B cell (primary cell): ENCODE data around the gene SEC62. TPM values are rescaled to one million over a fixed set of nuclear protein-coding genes. Genes with fewer than 3 reads are reported as not detected.
A peak's percentile ranks its signal among the peaks of the same experiment; 100 is the strongest.

Experiments used
- ATAC-seq: fragments of 200-7000 bp; cut with Tn5 transposase; one replicate; pipeline ENCODE4 v1.10.0; 2021; ENCODE audit warnings: low read depth, mild to moderate bottlenecking, moderate number of reproducible peaks, moderate library complexity
- CTCF ChIA-PET: fragments of 350-600 bp; sonication (Branson Sonifier 250); formaldehyde crosslinking; loops from one replicate; lab custom pipeline; 2021; ENCODE audit warnings: antibody characterized with exemption, inconsistent platforms; lab: Charles Lee
- POLR2A ChIA-PET: fragments of 350-600 bp; sonication (Branson Sonifier 250); formaldehyde crosslinking; loops from one replicate; lab custom pipeline; 2021; ENCODE audit warnings: antibody characterized with exemption; lab: Charles Lee
- DNase-seq: peaks from one replicate; pipeline ENCODE4 v3.0.0; 2013
- H2AFZ ChIP-seq: 2 replicates; pipeline ENCODE4 v1.6.1; 2012; ENCODE audit warnings: mild to moderate bottlenecking, low read depth, low read length; ENCODE audit not compliant: insufficient read depth, poor library complexity, severe bottlenecking
- H3K27ac ChIP-seq, 2 donors: 1 replicate in 1 of 2; 2 replicates in 1 of 2; pipeline ENCODE4 v1.5.1; 2012 to 2013; ENCODE audit warnings: low read length in 2 of 2, mild to moderate bottlenecking in 2 of 2, moderate library complexity in 1 of 2
- H3K27me3 ChIP-seq, 4 experiments: fragments of 200-600 bp in 1 of 4; sonication (generic) in 1 of 4; replicated peaks in 1 of 4; 1 replicate in 2 of 4; 2 replicates in 2 of 4; pipeline versions ENCODE4 v1.6.1 to v1.7.0; 2013 to 2016; ENCODE audit warnings: low read length in 3 of 4, mild to moderate bottlenecking in 2 of 4, mixed read lengths in 1 of 4, moderate library complexity in 1 of 4; ENCODE audit not compliant: insufficient read depth in 4 of 4, control insufficient read depth in 3 of 4; ENCODE audit errors: control extremely low read depth in 1 of 4
- H3K36me3 ChIP-seq, 2 experiments: replicated peaks in 1 of 2; 1 replicate in 1 of 2; 2 replicates in 1 of 2; pipeline versions ENCODE4 v1.6.1 to v1.7.1; 2013; ENCODE audit warnings: low read length in 1 of 2; ENCODE audit not compliant: insufficient read depth in 2 of 2, control insufficient read depth in 1 of 2; ENCODE audit errors: control extremely low read depth in 1 of 2, extremely low read depth in 1 of 2
- H3K4me1 ChIP-seq, 2 donors: fragments of 200-600 bp in 1 of 2; sonication (generic) in 1 of 2; 1 replicate in 1 of 2; 2 replicates in 1 of 2; pipeline versions ENCODE4 v1.5.1 to v1.6.1; 2013 to 2017; ENCODE audit warnings: low read length in 2 of 2; ENCODE audit not compliant: control insufficient read depth in 2 of 2, insufficient read depth in 2 of 2
- H3K4me2 ChIP-seq: replicated peaks from 2 replicates; pipeline ENCODE3; 2012; ENCODE audit warnings: mild to moderate bottlenecking, low read depth, low read length; ENCODE audit not compliant: poor library complexity, severe bottlenecking
- H3K4me3 ChIP-seq, 5 experiments: fragments of 200-600 bp in 1 of 5; sonication (generic) in 1 of 5; 1 replicate in 3 of 5; 2 replicates in 2 of 5; pipeline versions ENCODE4 v1.5.1 to v1.7.0; 2011 to 2016; ENCODE audit warnings: low read length in 4 of 5, mild to moderate bottlenecking in 4 of 5, low read depth in 2 of 5, control low read depth in 1 of 5, moderate library complexity in 1 of 5; ENCODE audit not compliant: insufficient read depth in 1 of 5; ENCODE audit errors: control extremely low read depth in 1 of 5, extremely low read depth in 1 of 5
- H3K79me2 ChIP-seq: fragments of 200-600 bp; sonication (generic); one replicate; pipeline ENCODE4 v1.6.0; 2016; ENCODE audit warnings: low read length; ENCODE audit not compliant: control insufficient read depth, insufficient read depth
- H3K9ac ChIP-seq: fragments of 200-600 bp; sonication (generic); 2 replicates; pipeline ENCODE4 v1.6.1; 2017; ENCODE audit warnings: mild to moderate bottlenecking, low read length, moderate library complexity
- H3K9me3 ChIP-seq, 3 donors: one replicate each; pipeline versions ENCODE4 v1.6.1 to v1.7.1; 2013; ENCODE audit warnings: low read length in 2 of 3; ENCODE audit not compliant: control insufficient read depth in 2 of 3, insufficient read depth in 1 of 3; ENCODE audit errors: control extremely low read depth in 1 of 3
- H4K20me1 ChIP-seq: 2 replicates; pipeline ENCODE4 v1.6.0; 2012; ENCODE audit warnings: mild to moderate bottlenecking, low read length; ENCODE audit not compliant: insufficient read depth, control insufficient read depth, poor library complexity, severe bottlenecking
- H3K27ac Mint-ChIP-seq: one replicate; pipeline ENCODE4 v1.8.0; 2021; ENCODE audit warnings: mixed read lengths
- H3K27me3 Mint-ChIP-seq: one replicate; pipeline ENCODE4 v1.8.0; 2021; ENCODE audit warnings: mixed read lengths
- H3K4me1 Mint-ChIP-seq: one replicate; pipeline ENCODE4 v1.8.0; 2021; ENCODE audit warnings: mixed read lengths
- H3K4me3 Mint-ChIP-seq: one replicate; pipeline ENCODE4 v1.8.0; 2021; ENCODE audit warnings: mixed read lengths
- H3K9me3 Mint-ChIP-seq: one replicate; pipeline ENCODE4 v1.8.0; 2022; ENCODE audit warnings: mixed read lengths; ENCODE audit not compliant: insufficient read depth
- CTCF ChIP-seq: fragments of 200-600 bp; IDR thresholded peaks from one replicate; pipeline ENCODE4 v1.8.0; 2022; ENCODE audit warnings: antibody characterized with exemption, mild to moderate bottlenecking
- EZH2 ChIP-seq: IDR thresholded peaks from 2 replicates; pipeline ENCODE4 v1.6.1; 2012; ENCODE audit warnings: borderline replicate concordance, low read depth, mild to moderate bottlenecking, moderate library complexity, low read length; ENCODE audit not compliant: insufficient read depth, poor library complexity, severe bottlenecking
- WGBS: methylation state at CpG from one replicate; pipeline ENCODE4 v1.1.5; 2013; ENCODE audit warnings: missing lambda C conversion rate; ENCODE audit not compliant: insufficient coverage; 5-methylcytosine and 5-hydroxymethylcytosine counted together
- intact Hi-C: fragments of 100-400 bp; cut with micrococcal nuclease; formaldehyde crosslinking; loops from one replicate; pipeline ENCODE4 v1.10.0; 2022
- polyA plus RNA-seq: library from polyadenylated mRNA; depleted of rRNA; stranded (reverse); fragments of >200 nt; gene quantifications from 2 replicates; pipeline ENCODE4 v1.2.3, GENCODE V29; 2012
- total RNA-seq, 2 donors: library from RNA; stranded (reverse); fragments of 120-200 nt in 1 of 2; gene quantifications; 1 replicate in 1 of 2; 2 replicates in 1 of 2; pipeline versions ENCODE4 v1.2.3 to v1.2.4, GENCODE V29; 2013 to 2022

Gene SEC62
- total and polyA plus RNA-seq, 2 donors (not counting 1 experiment from before 2014, with no cell fraction given), result 40.3 to 166 TPM

GRCh38 chr3:169999433-169999832, 32.8 kb downstream of the SEC62 start:
- no peaks in the 10 kb centered on the region for H3K27me3 Mint-ChIP-seq
- Histone ChIP-seq H3K4me2 (peak overlapping the region; percentile 5), H3K79me2 (no peaks in the 10 kb centered on the region), H3K4me1 (peaks cover 34 to 40% of the 10 kb centered on the region in 2 donors), H3K27me3 (no peaks in the 10 kb centered on the region), H2AFZ (no peak overlapping the region), H3K9ac (no peak overlapping the region), H3K27ac (peak overlapping the region in 1 of 2 donors; percentile 62), H3K4me3 (no peak overlapping the region), H3K36me3 (peaks cover 8 to 17% of the 10 kb centered on the region in 2 experiments), H3K9me3 (peaks cover 0 to 6% (median 0%) of the 10 kb centered on the region in 3 donors), H4K20me1 (no peaks in the 10 kb centered on the region)
- no peaks in the 10 kb centered on the region for H3K9me3 Mint-ChIP-seq
- no peak overlapping the region for H3K4me3 Mint-ChIP-seq
- WGBS, result no CpG with 5 or more reads among the region's 1 CpG
- peak overlapping the region; percentile 22 for H3K27ac Mint-ChIP-seq
- ATAC-seq (no peak), DNase-seq (no peak)
- intact Hi-C loops, result no loop called here
- POLR2A ChIA-PET, result no interaction called here
- TF ChIP-seq CTCF (no peak), EZH2 (no peak)
- H3K4me1 Mint-ChIP-seq, result peaks cover 52% of the 10 kb centered on the region
- CTCF ChIA-PET, result interaction anchor here (0.9 kb wide), 1 partner anchor 69 kb away, joined by 4 read pairs; no protein-coding TSS in a partner anchor

- no peak overlapping the region for H3K9ac ChIP-seq
- no peaks in the 10 kb centered on the region for H3K79me2 ChIP-seq
- Mint-ChIP-seq H3K27me3 (no peaks in the 10 kb centered on the region), H3K4me3 (no peak overlapping the region), H3K27ac (no peak overlapping the region), H3K9me3 (no peaks in the 10 kb centered on the region), H3K4me1 (peaks cover 56% of the 10 kb centered on the region)
- ATAC-seq, result no peak
- 100% methylated on average over 2 of the region's 2 CpGs for WGBS
- peaks cover 0 to 6% (median 0%) of the 10 kb centered on the region in 3 donors for H3K9me3 ChIP-seq
- intact Hi-C loops, result no loop called here
- H3K4me2 ChIP-seq, result no peak overlapping the region
- H3K4me1 ChIP-seq, result peaks cover 34 to 40% of the 10 kb centered on the region in 2 donors
- no peaks in the 10 kb centered on the region for H4K20me1 ChIP-seq
- ChIA-PET POLR2A (no interaction called here), CTCF (no interaction called here)
- DNase-seq, result no peak
- H3K36me3 ChIP-seq, result peaks cover 7 to 13% of the 10 kb centered on the region in 2 experiments
- no peak for TF ChIP-seq CTCF
- no peak for TF ChIP-seq EZH2
- no peak overlapping the region for H3K27ac ChIP-seq
- no peak overlapping the region for H2AFZ ChIP-seq
- no peak overlapping the region for H3K4me3 ChIP-seq
- H3K27me3 ChIP-seq, result no peaks in the 10 kb centered on the region
Observed at GRCh38 chr3:170000051-170000450, 33.4 kb downstream of the SEC62 start.
